Peyer's patch (tissue), 4 donors: ENCODE data around the gene ZC3H4.

Experiments used
- POLR2A ChIP-seq, 2 donors: fragments of 450-650 bp; IDR thresholded peaks; one replicate each; pipeline ENCODE4 v1.5.1; 2017; ENCODE audit warnings: antibody characterized with exemption in 2 of 2, mild to moderate bottlenecking in 2 of 2, moderate library complexity in 2 of 2
- TF ChIP-seq, protein P1 (sequence below), 6 experiments: fragments of 450-650 bp in 4 of 6; fragments of 200-600 bp in 2 of 6; sonication (generic) in 1 of 6; IDR thresholded peaks; one replicate each; pipeline ENCODE4 v1.5.1; 2017 to 2019; ENCODE audit warnings: antibody characterized with exemption in 6 of 6, mild to moderate bottlenecking in 3 of 6, moderate library complexity in 1 of 6

- TF ChIP-seq, protein P1, sequence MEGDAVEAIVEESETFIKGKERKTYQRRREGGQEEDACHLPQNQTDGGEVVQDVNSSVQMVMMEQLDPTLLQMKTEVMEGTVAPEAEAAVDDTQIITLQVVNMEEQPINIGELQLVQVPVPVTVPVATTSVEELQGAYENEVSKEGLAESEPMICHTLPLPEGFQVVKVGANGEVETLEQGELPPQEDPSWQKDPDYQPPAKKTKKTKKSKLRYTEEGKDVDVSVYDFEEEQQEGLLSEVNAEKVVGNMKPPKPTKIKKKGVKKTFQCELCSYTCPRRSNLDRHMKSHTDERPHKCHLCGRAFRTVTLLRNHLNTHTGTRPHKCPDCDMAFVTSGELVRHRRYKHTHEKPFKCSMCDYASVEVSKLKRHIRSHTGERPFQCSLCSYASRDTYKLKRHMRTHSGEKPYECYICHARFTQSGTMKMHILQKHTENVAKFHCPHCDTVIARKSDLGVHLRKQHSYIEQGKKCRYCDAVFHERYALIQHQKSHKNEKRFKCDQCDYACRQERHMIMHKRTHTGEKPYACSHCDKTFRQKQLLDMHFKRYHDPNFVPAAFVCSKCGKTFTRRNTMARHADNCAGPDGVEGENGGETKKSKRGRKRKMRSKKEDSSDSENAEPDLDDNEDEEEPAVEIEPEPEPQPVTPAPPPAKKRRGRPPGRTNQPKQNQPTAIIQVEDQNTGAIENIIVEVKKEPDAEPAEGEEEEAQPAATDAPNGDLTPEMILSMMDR (IDR thresholded peaks at IDR 0.05): no peak
- no peak for TF ChIP-seq POLR2A (IDR thresholded peaks at IDR 0.05)
Measured at GRCh38 chr19:47089767-47090350, 23.7 kb downstream of the ZC3H4 start.
